ENCODE results near the gene IMMP2L.
"Not testable (repeated sequence)": the region's sequence is repeated elsewhere in the genome, so short reads cannot be mapped to it uniquely, and the experiment has no call there.

Gene IMMP2L

GRCh38 chr7:111094419-111094818 is 467.9 kb downstream of the IMMP2L start:
- no peak for DNase-seq

GRCh38 chr7:111093496-111093895 is 468.8 kb downstream of the IMMP2L start:
- DNase-seq, result no peak

- DNase-seq, result no peak
Observed at GRCh38 chr7:111092406-111093236, 469.7 kb downstream of the IMMP2L start.

- DNase-seq, result no peak
Observed at GRCh38 chr7:111091593-111092358, 470.5 kb downstream of the IMMP2L start.

GRCh38 chr7:111090846-111091245 is 471.4 kb downstream of the IMMP2L start, which contains the start of gene LRRN3:
TSS of gene LRRN3 (plus strand) at chr7:111091127. CDS start at chr7:111122773, 31,646 bp downstream.
- no peak for DNase-seq

- DNase-seq, result no peak
Observed at GRCh38 chr7:111089822-111090426, 472.4 kb downstream of the IMMP2L start.

- no peak for DNase-seq
Observed at GRCh38 chr7:111088328-111088727, 474.0 kb downstream of the IMMP2L start.

GRCh38 chr7:111086532-111086931 is 475.8 kb downstream of the IMMP2L start:
- DNase-seq, result no peak

GRCh38 chr7:111085356-111085755 is 476.9 kb downstream of the IMMP2L start:
- DNase-seq, result no peak

GRCh38 chr7:111083413-111083812 is 478.9 kb downstream of the IMMP2L start:
- no peak for DNase-seq

GRCh38 chr7:111082351-111082750 is 479.9 kb downstream of the IMMP2L start:
- no peak for DNase-seq

GRCh38 chr7:111081546-111082267 is 480.6 kb downstream of the IMMP2L start:
- DNase-seq, result no peak

- DNase-seq, result no peak
Observed at GRCh38 chr7:111080495-111081105, 481.7 kb downstream of the IMMP2L start.

GRCh38 chr7:111077001-111077400 is 485.3 kb downstream of the IMMP2L start:
- no peak for DNase-seq

GRCh38 chr7:111076205-111076604 is 486.1 kb downstream of the IMMP2L start:
- DNase-seq, result no peak

- no peak for DNase-seq
Observed at GRCh38 chr7:111075498-111075897, 486.8 kb downstream of the IMMP2L start.

GRCh38 chr7:111074748-111075146 is 487.5 kb downstream of the IMMP2L start:
- DNase-seq, result no peak

GRCh38 chr7:111074071-111074747 is 488.1 kb downstream of the IMMP2L start:
- no peak for DNase-seq

- not testable (repeated sequence) for DNase-seq
Observed at GRCh38 chr7:111072658-111073057, 489.6 kb downstream of the IMMP2L start.

- no peak for DNase-seq
Observed at GRCh38 chr7:111071556-111071955, 490.7 kb downstream of the IMMP2L start.

- DNase-seq, result no peak
Observed at GRCh38 chr7:111068618-111069017, 493.7 kb downstream of the IMMP2L start.

GRCh38 chr7:111067682-111068081 is 494.6 kb downstream of the IMMP2L start:
- DNase-seq, result no peak

All from activated gamma-delta T cell (primary cell).